Fibroblast of lung (primary cell): ENCODE measurements around the gene CCNB3. TPM values are rescaled to one million over a fixed set of nuclear protein-coding genes. Genes with fewer than 3 reads are reported as not detected.

Source experiments
- DNase-seq, 2 donors: peaks; one replicate each; pipeline versions ENCODE4 v3.0.0 to v3.0.0-alpha.2; 2010; ENCODE audit warnings: low read depth in 2 of 2
- H2AFZ ChIP-seq: 2 replicates; pipeline ENCODE4 v1.5.1; 2012; ENCODE audit warnings: low read length, control low read depth, inconsistent platforms
- H3K27ac ChIP-seq: 2 replicates; pipeline ENCODE4 v1.5.1; 2011; ENCODE audit warnings: low read length, control low read depth; ENCODE audit not compliant: insufficient read depth
- H3K27me3 ChIP-seq: 2 replicates; pipeline ENCODE4 v1.5.1; 2011; ENCODE audit warnings: mild to moderate bottlenecking, low read length; ENCODE audit not compliant: control insufficient read depth, insufficient read depth
- H3K36me3 ChIP-seq: 2 replicates; pipeline ENCODE4 v1.5.1; 2011; ENCODE audit warnings: low read length; ENCODE audit not compliant: control insufficient read depth, insufficient read depth
- H3K4me1 ChIP-seq: 2 replicates; pipeline ENCODE4 v1.5.1; 2011; ENCODE audit warnings: low read length; ENCODE audit not compliant: control insufficient read depth, insufficient read depth; ENCODE audit errors: extremely low read depth
- H3K4me2 ChIP-seq: 2 replicates; pipeline ENCODE4 v1.5.1; 2011; ENCODE audit warnings: low read length, control low read depth; ENCODE audit not compliant: insufficient read depth; ENCODE audit errors: extremely low read depth
- H3K4me3 ChIP-seq, 4 experiments: fragments of 200-600 bp in 1 of 4; sonication (generic) in 1 of 4; replicated peaks in 1 of 4; 2 replicates each; pipeline ENCODE4 v1.5.1; 2011 to 2016; ENCODE audit warnings: low read length in 4 of 4, low read depth in 3 of 4, mild to moderate bottlenecking in 3 of 4, control low read depth in 2 of 4, inconsistent platforms in 1 of 4, mixed read lengths in 1 of 4; ENCODE audit not compliant: insufficient read depth in 1 of 4; ENCODE audit errors: control extremely low read depth in 1 of 4
- H3K79me2 ChIP-seq: 2 replicates; pipeline ENCODE4 v1.5.1; 2012; ENCODE audit warnings: mild to moderate bottlenecking, low read length, inconsistent platforms; ENCODE audit not compliant: control insufficient read depth, insufficient read depth
- H3K9ac ChIP-seq: 2 replicates; pipeline ENCODE4 v1.5.1; 2011; ENCODE audit warnings: mild to moderate bottlenecking, low read length, control low read depth; ENCODE audit not compliant: insufficient read depth
- H3K9me3 ChIP-seq: 2 replicates; pipeline ENCODE4 v1.5.1; 2012; ENCODE audit warnings: low read depth, low read length; ENCODE audit not compliant: control insufficient read depth, insufficient read depth
- H4K20me1 ChIP-seq: 2 replicates; pipeline ENCODE4 v1.5.1; 2011; ENCODE audit warnings: low read length; ENCODE audit not compliant: control insufficient read depth, insufficient read depth; ENCODE audit errors: extremely low read depth
- CTCF ChIP-seq, 2 donors: IDR thresholded peaks in 1 of 2; conservative IDR thresholded peaks in 1 of 2; 1 replicate in 1 of 2; 2 replicates in 1 of 2; pipeline ENCODE4 v1.5.1; 2011 to 2012; ENCODE audit warnings: low read length in 2 of 2, control low read depth in 1 of 2, inconsistent platforms in 1 of 2, low read depth in 1 of 2, mild to moderate bottlenecking in 1 of 2
- EZH2 ChIP-seq: IDR thresholded peaks from 2 replicates; pipeline ENCODE4 v1.5.1; 2012; ENCODE audit warnings: low read length, control low read depth, mild to moderate bottlenecking; ENCODE audit errors: missing control alignments
- polyA plus RNA-seq, 2 donors: library from polyadenylated mRNA; depleted of rRNA in 1 of 2; stranded (reverse) in 1 of 2; unstranded in 1 of 2; fragments of >200 nt; gene quantifications; 2 replicates each; pipeline ENCODE4 v1.2.1, GENCODE V29; 2011 to 2012; ENCODE audit warnings: missing spikeins in 1 of 2
- total RNA-seq: library from RNA; depleted of rRNA; stranded (reverse); fragments of >200 nt; gene quantifications from 2 replicates; pipeline ENCODE4 v1.2.1, GENCODE V29; 2014

Gene CCNB3
- total and polyA plus RNA-seq, 2 donors (not counting 1 experiment from before 2014, with no cell fraction given) = 0.44 to 0.83 TPM

- no peak overlapping the region for H3K4me3 ChIP-seq
- no peak for TF ChIP-seq EZH2
- TF ChIP-seq CTCF (conservative IDR thresholded peaks at IDR 0.05 in 1 of 2, IDR thresholded peaks at IDR 0.05 in 1 of 2; ENCODE audit: low read depth in 1 of 2, low read length in 2 of 2) = no peak
- no peaks in the 10 kb centered on the region for H3K4me1 ChIP-seq
- no peaks in the 10 kb centered on the region for H3K27me3 ChIP-seq
- no peak overlapping the region for H3K27ac ChIP-seq
- H3K79me2 ChIP-seq = no peaks in the 10 kb centered on the region
- no peak for DNase-seq
- H3K9me3 ChIP-seq = no peaks in the 10 kb centered on the region
- H3K36me3 ChIP-seq = no peaks in the 10 kb centered on the region
- H3K4me2 ChIP-seq = no peak overlapping the region
- H4K20me1 ChIP-seq = no peaks in the 10 kb centered on the region
- H3K9ac ChIP-seq = no peak overlapping the region
- H2AFZ ChIP-seq = no peak overlapping the region
Observed at GRCh38 chrX:50206753-50207152, 2.2 kb downstream of the CCNB3 start.

GRCh38 chrX:50211510-50211909, 6.9 kb downstream of the CCNB3 start:
- DNase-seq = peak in 1 of 2 donors; percentile 1
- Histone ChIP-seq H3K27ac (no peak overlapping the region), H3K4me2 (no peak overlapping the region), H3K9ac (no peak overlapping the region), H4K20me1 (no peaks in the 10 kb centered on the region), H3K27me3 (no peaks in the 10 kb centered on the region), H2AFZ (no peak overlapping the region), H3K36me3 (no peaks in the 10 kb centered on the region), H3K4me3 (no peak overlapping the region), H3K9me3 (no peaks in the 10 kb centered on the region), H3K79me2 (no peaks in the 10 kb centered on the region), H3K4me1 (no peaks in the 10 kb centered on the region)
- TF ChIP-seq CTCF (conservative IDR thresholded peaks at IDR 0.05 in 1 of 2, IDR thresholded peaks at IDR 0.05 in 1 of 2; ENCODE audit: low read depth in 1 of 2, low read length in 2 of 2) = peak in 1 of 2 donors; percentile 22
- no peak for TF ChIP-seq EZH2

- no peaks in the 10 kb centered on the region for H3K79me2 ChIP-seq
- H3K4me2 ChIP-seq = no peak overlapping the region
- no peak overlapping the region for H2AFZ ChIP-seq
- H3K9me3 ChIP-seq = no peaks in the 10 kb centered on the region
- TF ChIP-seq EZH2 (no peak), CTCF (conservative IDR thresholded peaks at IDR 0.05 in 1 of 2, IDR thresholded peaks at IDR 0.05 in 1 of 2; ENCODE audit: low read depth in 1 of 2, low read length in 2 of 2) (no peak)
- H3K27me3 ChIP-seq = no peaks in the 10 kb centered on the region
- no peak for DNase-seq
- no peaks in the 10 kb centered on the region for H4K20me1 ChIP-seq
- H3K4me3 ChIP-seq = no peak overlapping the region
- no peaks in the 10 kb centered on the region for H3K36me3 ChIP-seq
- no peak overlapping the region for H3K27ac ChIP-seq
- no peak overlapping the region for H3K9ac ChIP-seq
- H3K4me1 ChIP-seq = no peaks in the 10 kb centered on the region
Observed at GRCh38 chrX:50281253-50281652, 76.7 kb downstream of the CCNB3 start.
